Thyroid gland (tissue), 4 donors: ENCODE data around the gene NKAIN4. TPM values are rescaled to one million over a fixed set of nuclear protein-coding genes. Genes with fewer than 3 reads are reported as not detected.

Source experiments
- DNase-seq, 2 donors: peaks; one replicate each; pipeline ENCODE4 v3.0.0-alpha.2; 2019
- H3K27ac ChIP-seq, 3 donors: fragments of 200-600 bp; sonication (generic); 1 replicate in 2 of 3; 2 replicates in 1 of 3; pipeline ENCODE4 v1.5.1; 2016 to 2019; ENCODE audit warnings: mild to moderate bottlenecking in 1 of 3, moderate library complexity in 1 of 3
- H3K27me3 ChIP-seq: fragments of 200-600 bp; sonication (generic); one replicate; pipeline ENCODE4 v1.5.1; 2019
- H3K36me3 ChIP-seq, 2 donors: fragments of 200-600 bp; sonication (generic); one replicate each; pipeline ENCODE4 v1.5.1; 2016 to 2019
- H3K4me1 ChIP-seq, 2 donors: fragments of 200-600 bp; sonication (generic); one replicate each; pipeline ENCODE4 v1.5.1; 2017 to 2019
- H3K4me3 ChIP-seq, 3 donors: fragments of 200-600 bp; sonication (generic); replicated peaks in 1 of 3; 1 replicate in 2 of 3; 2 replicates in 1 of 3; pipeline ENCODE4 v1.5.1; 2016; ENCODE audit warnings: mild to moderate bottlenecking in 1 of 3
- H3K9me3 ChIP-seq: fragments of 200-600 bp; sonication (generic); one replicate; pipeline ENCODE4 v1.5.1; 2017
- CTCF ChIP-seq, 6 experiments: fragments of 200-600 bp in 3 of 6; fragments of 450-650 bp in 3 of 6; sonication (generic) in 3 of 6; IDR thresholded peaks; one replicate each; pipeline ENCODE4 v1.5.1; 2016 to 2019; ENCODE audit warnings: antibody characterized with exemption in 6 of 6, mild to moderate bottlenecking in 2 of 6, inconsistent platforms in 1 of 6, moderate library complexity in 1 of 6
- POLR2A ChIP-seq, 2 donors: fragments of 450-650 bp; IDR thresholded peaks; one replicate each; pipeline ENCODE4 v1.6.1; 2017; ENCODE audit warnings: antibody characterized with exemption in 2 of 2, mild to moderate bottlenecking in 2 of 2, moderate library complexity in 1 of 2
- WGBS, 2 donors: methylation state at CpG; one replicate each; pipeline ENCODE4 v1.1.5; 2017; 5-methylcytosine and 5-hydroxymethylcytosine counted together
- intact Hi-C: fragments of 100-400 bp; cut with DNase I; formaldehyde crosslinking; loops from one replicate; pipeline ENCODE4 v1.15.1; 2023
- total RNA-seq, 4 donors: library from RNA; depleted of rRNA; stranded (reverse); fragments of >200 nt; gene quantifications; one replicate each; pipeline ENCODE4 v1.2.3, GENCODE V29; 2016

The NKAIN4 gene
- total RNA-seq, 4 donors from 2014 or later, result 0.45 to 5.5 (median 0.67) TPM; not detected in 1

DNA sequence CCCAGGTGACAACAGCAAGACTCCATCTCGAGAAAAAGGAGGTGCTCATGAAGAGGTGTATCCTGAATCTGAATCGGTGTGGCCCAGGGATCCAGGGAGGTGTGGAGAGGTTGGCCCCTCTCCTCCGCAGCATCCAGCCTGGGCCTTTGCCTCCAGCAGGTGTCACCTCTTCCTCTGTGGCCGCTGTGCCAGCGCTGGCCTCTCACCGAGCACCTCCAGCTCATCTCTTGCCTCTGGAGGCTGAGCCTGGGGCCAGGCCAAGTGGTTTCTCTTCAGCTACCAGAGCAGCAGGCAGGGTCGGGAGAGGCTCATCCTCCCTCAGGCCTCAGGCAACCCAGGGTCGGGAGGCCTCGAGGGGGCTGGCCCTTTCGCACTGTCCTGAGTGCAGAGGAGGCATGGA lies 37.5 kb upstream of the NKAIN4 start:
- intact Hi-C loops, result no loop called here

GRCh38 chr20:63290677-63291472 lies 36.6 kb upstream of the NKAIN4 start:
- intact Hi-C loops, result no loop called here

More for the DNA sequence above, 37.5 kb upstream of the NKAIN4 start:
- Histone ChIP-seq H3K4me3 (no peak overlapping the region), H3K36me3 (peaks cover 5 to 18% of the 10 kb centered on the region in 2 donors), H3K4me1 (no peaks in the 10 kb centered on the region), H3K27ac (no peak overlapping the region), H3K27me3 (no peaks in the 10 kb centered on the region), H3K9me3 (no peaks in the 10 kb centered on the region)
- DNase-seq, result no peak
- TF ChIP-seq POLR2A (IDR thresholded peaks at IDR 0.05), result no peak
- TF ChIP-seq CTCF (IDR thresholded peaks at IDR 0.05), result no peak
- 83 to 84% methylated on average over 3 to 10 of the region's 10 CpGs for WGBS, 2 donors

GRCh38 chr20:63290136-63290676 lies 35.9 kb upstream of the NKAIN4 start:
- Histone ChIP-seq H3K27me3 (no peaks in the 10 kb centered on the region), H3K4me1 (no peaks in the 10 kb centered on the region), H3K9me3 (no peaks in the 10 kb centered on the region), H3K4me3 (no peak overlapping the region), H3K36me3 (peaks cover 10 to 27% of the 10 kb centered on the region in 2 donors), H3K27ac (no peak overlapping the region)
- intact Hi-C loops, result no loop called here
- WGBS, 2 donors, result 91 to 93% methylated on average over 13 to 17 of the region's 17 CpGs
- DNase-seq, result no peak
- TF ChIP-seq POLR2A (IDR thresholded peaks at IDR 0.05), result no peak
- TF ChIP-seq CTCF (IDR thresholded peaks at IDR 0.05), result no peak

More at GRCh38 chr20:63290677-63291472, 36.6 kb upstream of the NKAIN4 start:
- DNase-seq, result peak; percentile 56 to 59
- WGBS, 2 donors, result 35 to 46% methylated on average over 12 to 13 of the region's 26 CpGs
- no peak overlapping the region for H3K27ac ChIP-seq
- TF ChIP-seq POLR2A (IDR thresholded peaks at IDR 0.05), result no peak
- peak; percentile 23 to 74 (median 58) for TF ChIP-seq CTCF (IDR thresholded peaks at IDR 0.05)
- H3K36me3 ChIP-seq, result peaks cover 6 to 23% of the 10 kb centered on the region in 2 donors
- no peak overlapping the region for H3K4me3 ChIP-seq
- no peaks in the 10 kb centered on the region for H3K9me3 ChIP-seq
- no peaks in the 10 kb centered on the region for H3K27me3 ChIP-seq
- H3K4me1 ChIP-seq, result no peaks in the 10 kb centered on the region

DNA sequence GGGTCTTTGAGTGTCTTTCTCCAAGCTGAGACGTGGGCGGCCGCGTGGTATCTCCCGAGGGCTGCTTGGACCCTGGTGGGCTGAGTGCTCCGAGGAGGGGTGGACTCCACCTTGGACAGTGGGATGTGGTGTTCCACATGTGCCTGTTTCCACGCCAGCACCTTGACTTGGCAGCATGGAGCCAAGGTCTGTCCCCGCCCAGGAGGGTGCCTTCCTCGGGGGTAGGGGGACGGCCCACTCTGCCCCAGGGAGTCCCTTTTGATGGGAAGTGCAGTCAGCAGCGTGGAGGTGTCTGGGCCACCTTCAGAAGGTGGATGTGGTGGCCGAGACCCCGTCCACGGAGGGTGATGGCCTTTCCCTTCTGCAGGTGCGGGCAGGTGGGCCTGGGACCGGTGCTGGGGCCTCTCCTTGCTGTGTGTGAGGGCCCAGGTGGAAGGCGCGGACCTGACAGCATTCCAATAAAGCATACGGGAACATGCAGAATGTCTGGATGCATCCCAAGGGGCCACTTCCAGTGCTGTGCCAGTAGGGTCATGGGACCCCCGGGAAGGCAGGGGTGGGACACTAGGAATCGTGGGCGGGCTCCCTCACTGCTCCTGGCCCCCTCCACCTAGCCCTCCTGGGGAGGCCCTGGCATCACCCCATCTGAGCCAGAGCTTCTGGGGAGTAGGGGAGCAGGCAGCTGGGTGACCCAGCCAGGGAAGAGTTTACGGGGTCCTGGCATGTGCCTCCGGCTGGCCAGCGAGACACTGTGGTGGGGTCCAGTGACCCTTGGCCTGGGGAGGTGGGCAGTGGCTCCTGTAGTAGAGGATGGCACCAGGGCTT lies 35.3 kb upstream of the NKAIN4 start:
- TF ChIP-seq CTCF (IDR thresholded peaks at IDR 0.05) (no peak), POLR2A (IDR thresholded peaks at IDR 0.05) (no peak)
- Histone ChIP-seq H3K27me3 (no peaks in the 10 kb centered on the region), H3K27ac (no peak overlapping the region), H3K9me3 (no peaks in the 10 kb centered on the region), H3K4me3 (no peak overlapping the region), H3K4me1 (no peaks in the 10 kb centered on the region), H3K36me3 (peaks cover 10 to 27% of the 10 kb centered on the region in 2 donors)
- intact Hi-C loops, result no loop called here
- no peak for DNase-seq
- 98% methylated on average over 8 of the region's 25 CpGs for WGBS, 2 donors
